ENCODE measurements around the gene NR1I3.

DNA sequence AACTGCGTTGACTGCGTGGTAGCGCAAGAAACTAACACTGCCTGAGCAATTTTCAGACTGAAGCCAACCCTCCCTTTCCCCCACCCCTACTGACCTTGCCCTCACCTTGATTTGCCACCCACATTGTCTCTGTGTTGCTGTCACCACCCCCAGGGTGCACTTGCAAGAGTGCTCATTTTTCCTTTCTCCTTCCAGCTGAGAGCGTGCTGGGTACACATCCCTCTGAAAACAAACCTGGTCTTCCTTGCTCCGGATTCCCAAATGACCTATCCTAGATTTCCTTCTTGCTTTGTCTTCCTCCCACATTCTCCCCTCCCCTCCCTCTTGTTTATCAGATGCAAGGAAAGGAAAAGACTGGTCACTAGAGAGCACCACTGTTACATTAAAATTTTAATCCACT, 47.5 kb upstream of the NR1I3 start:
- TF ChIP-seq, protein P1, sequence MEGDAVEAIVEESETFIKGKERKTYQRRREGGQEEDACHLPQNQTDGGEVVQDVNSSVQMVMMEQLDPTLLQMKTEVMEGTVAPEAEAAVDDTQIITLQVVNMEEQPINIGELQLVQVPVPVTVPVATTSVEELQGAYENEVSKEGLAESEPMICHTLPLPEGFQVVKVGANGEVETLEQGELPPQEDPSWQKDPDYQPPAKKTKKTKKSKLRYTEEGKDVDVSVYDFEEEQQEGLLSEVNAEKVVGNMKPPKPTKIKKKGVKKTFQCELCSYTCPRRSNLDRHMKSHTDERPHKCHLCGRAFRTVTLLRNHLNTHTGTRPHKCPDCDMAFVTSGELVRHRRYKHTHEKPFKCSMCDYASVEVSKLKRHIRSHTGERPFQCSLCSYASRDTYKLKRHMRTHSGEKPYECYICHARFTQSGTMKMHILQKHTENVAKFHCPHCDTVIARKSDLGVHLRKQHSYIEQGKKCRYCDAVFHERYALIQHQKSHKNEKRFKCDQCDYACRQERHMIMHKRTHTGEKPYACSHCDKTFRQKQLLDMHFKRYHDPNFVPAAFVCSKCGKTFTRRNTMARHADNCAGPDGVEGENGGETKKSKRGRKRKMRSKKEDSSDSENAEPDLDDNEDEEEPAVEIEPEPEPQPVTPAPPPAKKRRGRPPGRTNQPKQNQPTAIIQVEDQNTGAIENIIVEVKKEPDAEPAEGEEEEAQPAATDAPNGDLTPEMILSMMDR (IDR thresholded peaks at IDR 0.05; ENCODE audit: low read depth, low read length): no peak
- no peak for TF ChIP-seq EZH2phosphoT487 (IDR thresholded peaks at IDR 0.05; ENCODE audit: low read depth)

Data from OCI-LY3 (cell line).